ENCODE measurements around the gene OGFOD3. TPM values are rescaled to one million over a fixed set of nuclear protein-coding genes. Genes with fewer than 3 reads are reported as not detected.
"Not testable (repeated sequence)": the region's sequence is repeated elsewhere in the genome, so short reads cannot be mapped to it uniquely, and the experiment has no call there.

Gene OGFOD3
- total RNA-seq, 5 donors from 2014 or later (not counting 1 experiment from before 2014, with no cell fraction given) = 22.0 to 32.2 (median 29.2) TPM

DNA sequence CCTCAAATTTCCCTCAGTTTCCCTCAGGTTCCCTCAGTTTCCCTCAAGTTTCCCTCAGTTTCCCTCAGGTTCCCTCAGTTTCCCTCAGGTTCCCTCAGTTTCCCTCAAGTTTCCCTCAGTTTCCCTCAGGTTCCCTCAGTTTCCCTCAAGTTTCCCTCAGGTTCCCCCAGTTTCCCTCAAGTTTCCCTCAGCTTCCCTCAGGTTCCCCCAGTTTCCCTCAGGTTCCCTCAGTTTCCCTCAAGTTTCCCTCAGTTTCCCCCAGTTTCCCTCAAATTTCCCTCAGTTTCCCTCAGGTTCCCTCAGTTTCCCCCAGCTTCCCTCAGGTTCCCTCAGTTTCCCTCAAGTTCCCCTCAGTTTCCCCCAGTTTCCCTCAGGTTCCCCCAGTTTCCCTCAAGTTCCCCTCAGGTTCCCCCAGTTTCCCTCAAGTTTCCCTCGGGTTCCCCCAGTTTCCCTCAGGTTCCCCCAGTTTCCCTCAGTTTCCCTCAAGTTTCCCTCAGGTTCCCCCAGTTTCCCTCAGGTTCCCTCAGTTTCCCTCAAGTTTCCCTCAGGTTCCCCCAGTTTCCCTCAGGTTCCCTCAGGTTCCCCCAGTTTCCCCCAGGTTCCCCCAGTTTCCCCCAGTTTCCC is 58.8 kb downstream of the OGFOD3 start:
- H3K27me3 ChIP-seq (replicated peaks in 1 of 2; ENCODE audit: control insufficient read depth in 2 of 2, extremely low read depth in 1 of 2, insufficient read depth in 2 of 2, low read length in 1 of 2) = peaks cover 0 to 29% of the 10 kb centered on the region in 2 experiments
- H3K27ac ChIP-seq (ENCODE audit: low read length); H3K4me3 ChIP-seq (ENCODE audit: control insufficient read depth in 1 of 2, extremely low read depth in 1 of 2, low read length in 1 of 2); H3K27ac Mint-ChIP-seq; ATAC-seq (replicated peaks in 1 of 4); H3K36me3 ChIP-seq (ENCODE audit: control insufficient read depth in 2 of 2, extremely low read depth in 1 of 2, insufficient read depth in 1 of 2, low read length in 1 of 2); H3K36me3 Mint-ChIP-seq; H3K4me3 Mint-ChIP-seq; H3K9me3 Mint-ChIP-seq; H3K9me3 ChIP-seq; CTCF ChIA-PET; DNase-seq; H3K4me1 ChIP-seq (ENCODE audit: control insufficient read depth in 1 of 2, extremely low read depth in 1 of 2, insufficient read depth in 2 of 2, low read length in 2 of 2): not testable (repeated sequence)
- Mint-ChIP-seq H3K4me1 (peaks cover 7 to 11% (median 7%) of the 10 kb centered on the region in 3 donors), H3K27me3 (peaks cover 4 to 17% of the 10 kb centered on the region in 2 donors)
- POLR2A ChIA-PET = interaction anchor here (0.7 kb wide), 2 partner anchors 60 to 337 kb away, joined by 6 read pairs; partner anchors contain the start of gene CENPX (in 1 of the 2)
- 60% methylated on average over 1 of the region's 1 CpG for WGBS (ENCODE audit: insufficient coverage)

DNA sequence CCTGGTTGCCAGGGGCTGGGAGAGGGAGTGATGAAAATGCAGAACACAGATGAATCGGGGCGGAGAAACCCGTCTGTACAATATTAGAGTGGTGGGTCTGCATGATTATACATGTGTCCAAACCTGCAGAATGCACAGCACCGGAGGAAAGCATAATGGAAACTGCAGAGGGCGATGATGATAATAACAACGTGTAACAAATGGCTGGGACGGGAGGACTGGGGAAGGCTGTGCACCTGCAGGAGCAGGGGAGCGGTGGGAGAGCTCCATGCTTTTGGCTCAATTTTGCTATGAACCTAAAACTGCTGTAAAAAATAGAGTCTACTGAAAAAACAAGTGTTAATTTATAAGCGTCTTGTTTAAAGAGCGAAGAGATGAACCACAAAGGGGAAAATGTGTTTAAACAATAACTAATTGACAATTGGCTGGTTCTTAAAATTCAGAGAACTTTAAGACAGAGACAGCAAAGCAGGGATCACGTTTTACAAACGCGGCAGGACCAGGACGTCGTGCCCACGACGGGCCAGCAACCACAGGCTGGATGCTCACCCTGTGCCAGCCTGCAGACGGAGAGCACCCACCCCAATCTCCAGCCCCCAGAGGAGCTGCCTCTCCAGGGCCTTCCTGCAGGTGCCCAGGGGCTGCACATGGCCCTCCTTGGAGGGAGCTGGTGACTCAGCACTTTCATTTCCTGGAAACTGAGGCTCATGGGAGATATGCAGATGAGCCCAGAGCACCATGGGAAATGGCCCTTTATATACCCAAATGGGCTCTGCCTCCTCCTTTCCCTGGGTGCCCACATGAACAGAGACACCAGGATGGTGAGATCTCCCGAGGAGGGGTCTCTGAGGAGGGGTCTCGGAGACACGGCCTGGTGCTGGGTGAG is 59.7 kb downstream of the OGFOD3 start, which contains the start of gene TEX19:
TSS of gene TEX19 (plus strand) at position 783 of the 886 bp plus-strand sequence. CDS start 2,904 bp downstream, outside the sequence.
- Histone ChIP-seq H3K4me3 (ENCODE audit: control insufficient read depth in 1 of 2, extremely low read depth in 1 of 2, low read length in 1 of 2) (no peak within 1 kb of the TSS), H3K36me3 (ENCODE audit: control insufficient read depth in 2 of 2, extremely low read depth in 1 of 2, insufficient read depth in 1 of 2, low read length in 1 of 2) (no peaks in the 10 kb centered on the region), H3K27me3 (replicated peaks in 1 of 2; ENCODE audit: control insufficient read depth in 2 of 2, extremely low read depth in 1 of 2, insufficient read depth in 2 of 2, low read length in 1 of 2) (peaks cover 0 to 38% of the 10 kb centered on the region in 2 experiments), H3K27ac (ENCODE audit: low read length) (no peak within 1 kb of the TSS), H3K4me1 (ENCODE audit: control insufficient read depth in 1 of 2, extremely low read depth in 1 of 2, insufficient read depth in 2 of 2, low read length in 2 of 2) (peaks cover 0 to 4% of the 10 kb centered on the region in 2 experiments), H3K9me3 (no peaks in the 10 kb centered on the region)
- CTCF ChIA-PET = no interaction called here
- Mint-ChIP-seq H3K27me3 (peaks cover 4 to 17% of the 10 kb centered on the region in 2 donors), H3K4me3 (peak within 1 kb of the TSS in 1 of 3 donors; percentile 4), H3K4me1 (peaks cover 7 to 11% (median 7%) of the 10 kb centered on the region in 3 donors), H3K27ac (no peak within 1 kb of the TSS), H3K36me3 (no peaks in the 10 kb centered on the region), H3K9me3 (no peaks in the 10 kb centered on the region)
- no peak for DNase-seq
- peak in 2 of 4 experiments; percentile 16 to 38 for ATAC-seq (replicated peaks in 1 of 4)
- WGBS (ENCODE audit: insufficient coverage) = 62% methylated on average over 14 of the region's 21 CpGs
- POLR2A ChIA-PET = interaction anchor here (0.7 kb wide), 2 partner anchors 61 to 336 kb away, joined by 6 read pairs; partner anchors contain the start of gene CENPX (in 1 of the 2)

DNA sequence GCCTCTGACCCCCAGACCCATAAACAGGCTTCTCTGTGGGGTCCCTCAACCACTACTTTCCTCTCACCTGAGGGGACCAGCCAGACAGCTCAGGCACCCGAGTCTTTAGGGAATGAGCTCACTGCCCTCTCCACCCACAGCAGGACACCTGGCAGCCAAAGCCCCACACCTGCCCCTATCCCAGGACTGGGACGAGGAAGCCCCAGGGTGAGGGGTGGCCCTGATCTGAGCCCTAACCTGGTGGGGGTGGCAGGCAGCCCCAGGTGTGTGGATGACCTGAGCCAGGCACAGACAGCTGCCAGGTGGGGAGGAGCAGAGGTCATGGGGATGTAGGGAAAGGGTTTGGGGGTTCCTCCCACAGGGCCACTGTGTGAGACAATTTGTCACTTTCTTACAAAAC is 61.0 kb downstream of the OGFOD3 start:
- POLR2A ChIA-PET = no interaction called here
- no peak for ATAC-seq (replicated peaks in 1 of 4)
- WGBS (ENCODE audit: insufficient coverage) = 80% methylated on average over 2 of the region's 2 CpGs

DNA sequence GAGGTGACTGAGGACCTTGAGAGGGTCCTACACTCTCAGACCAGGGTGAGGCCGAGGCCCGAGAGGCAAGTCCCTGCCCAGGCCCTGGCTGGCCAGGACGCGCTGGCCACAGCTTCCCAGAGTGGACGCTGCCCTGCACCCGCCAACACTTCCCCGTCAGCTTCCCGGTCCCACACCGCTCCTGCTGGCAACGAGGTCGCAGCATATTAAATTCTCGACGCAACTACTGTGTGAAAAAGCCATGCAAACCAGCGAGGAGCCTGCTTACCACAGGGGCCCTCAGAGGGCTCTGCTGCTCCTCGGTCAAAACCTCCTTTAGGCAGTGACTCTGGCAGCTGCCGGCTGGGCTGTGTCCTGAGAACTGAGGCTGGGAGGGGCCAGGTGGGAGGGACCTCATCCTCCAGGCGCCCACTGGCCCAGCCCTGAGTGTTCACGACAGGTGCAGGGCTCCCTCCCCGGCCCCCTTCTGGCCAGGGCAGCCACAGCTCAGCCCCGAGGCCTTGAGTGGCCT is 61.5 kb downstream of the OGFOD3 start:
- Histone ChIP-seq H3K4me1 (ENCODE audit: control insufficient read depth in 1 of 2, extremely low read depth in 1 of 2, insufficient read depth in 2 of 2, low read length in 2 of 2) (peaks cover 0 to 9% of the 10 kb centered on the region in 2 experiments), H3K27ac (ENCODE audit: low read length) (no peak overlapping the region), H3K9me3 (no peaks in the 10 kb centered on the region), H3K27me3 (replicated peaks in 1 of 2; ENCODE audit: control insufficient read depth in 2 of 2, extremely low read depth in 1 of 2, insufficient read depth in 2 of 2, low read length in 1 of 2) (peaks cover 0 to 48% of the 10 kb centered on the region in 2 experiments), H3K36me3 (ENCODE audit: control insufficient read depth in 2 of 2, extremely low read depth in 1 of 2, insufficient read depth in 1 of 2, low read length in 1 of 2) (no peaks in the 10 kb centered on the region), H3K4me3 (ENCODE audit: control insufficient read depth in 1 of 2, extremely low read depth in 1 of 2, low read length in 1 of 2) (no peak overlapping the region)
- no peak overlapping the region for H3K4me3 Mint-ChIP-seq
- no peaks in the 10 kb centered on the region for H3K9me3 Mint-ChIP-seq
- DNase-seq = no peak
- WGBS (ENCODE audit: insufficient coverage) = 80% methylated on average over 18 of the region's 20 CpGs
- H3K36me3 Mint-ChIP-seq = no peaks in the 10 kb centered on the region
- peaks cover 4 to 16% of the 10 kb centered on the region in 2 donors for H3K27me3 Mint-ChIP-seq
- CTCF ChIA-PET = no interaction called here
- no peak overlapping the region for H3K27ac Mint-ChIP-seq
- H3K4me1 Mint-ChIP-seq = peaks cover 7 to 11% (median 9%) of the 10 kb centered on the region in 3 donors
- POLR2A ChIA-PET = no interaction called here
- ATAC-seq (replicated peaks in 1 of 4) = no peak

More for the DNA sequence above, 61.0 kb downstream of the OGFOD3 start:
- Histone ChIP-seq H3K4me1 (ENCODE audit: control insufficient read depth in 1 of 2, extremely low read depth in 1 of 2, insufficient read depth in 2 of 2, low read length in 2 of 2) (peaks cover 0 to 4% of the 10 kb centered on the region in 2 experiments), H3K27ac (ENCODE audit: low read length) (no peak overlapping the region), H3K36me3 (ENCODE audit: control insufficient read depth in 2 of 2, extremely low read depth in 1 of 2, insufficient read depth in 1 of 2, low read length in 1 of 2) (no peaks in the 10 kb centered on the region), H3K27me3 (replicated peaks in 1 of 2; ENCODE audit: control insufficient read depth in 2 of 2, extremely low read depth in 1 of 2, insufficient read depth in 2 of 2, low read length in 1 of 2) (peaks cover 0 to 43% of the 10 kb centered on the region in 2 experiments), H3K9me3 (no peaks in the 10 kb centered on the region), H3K4me3 (ENCODE audit: control insufficient read depth in 1 of 2, extremely low read depth in 1 of 2, low read length in 1 of 2) (no peak overlapping the region)
- Mint-ChIP-seq H3K27ac (no peak overlapping the region), H3K9me3 (no peaks in the 10 kb centered on the region), H3K4me1 (peaks cover 7 to 11% (median 7%) of the 10 kb centered on the region in 3 donors), H3K4me3 (no peak overlapping the region), H3K36me3 (no peaks in the 10 kb centered on the region), H3K27me3 (peaks cover 4 to 17% of the 10 kb centered on the region in 2 donors)
- CTCF ChIA-PET = interaction anchor here in 1 of 2 donors (0.6 kb wide), 1 partner anchor 529 kb away, joined by 6 read pairs; no protein-coding TSS in a partner anchor
- no peak for DNase-seq

DNA sequence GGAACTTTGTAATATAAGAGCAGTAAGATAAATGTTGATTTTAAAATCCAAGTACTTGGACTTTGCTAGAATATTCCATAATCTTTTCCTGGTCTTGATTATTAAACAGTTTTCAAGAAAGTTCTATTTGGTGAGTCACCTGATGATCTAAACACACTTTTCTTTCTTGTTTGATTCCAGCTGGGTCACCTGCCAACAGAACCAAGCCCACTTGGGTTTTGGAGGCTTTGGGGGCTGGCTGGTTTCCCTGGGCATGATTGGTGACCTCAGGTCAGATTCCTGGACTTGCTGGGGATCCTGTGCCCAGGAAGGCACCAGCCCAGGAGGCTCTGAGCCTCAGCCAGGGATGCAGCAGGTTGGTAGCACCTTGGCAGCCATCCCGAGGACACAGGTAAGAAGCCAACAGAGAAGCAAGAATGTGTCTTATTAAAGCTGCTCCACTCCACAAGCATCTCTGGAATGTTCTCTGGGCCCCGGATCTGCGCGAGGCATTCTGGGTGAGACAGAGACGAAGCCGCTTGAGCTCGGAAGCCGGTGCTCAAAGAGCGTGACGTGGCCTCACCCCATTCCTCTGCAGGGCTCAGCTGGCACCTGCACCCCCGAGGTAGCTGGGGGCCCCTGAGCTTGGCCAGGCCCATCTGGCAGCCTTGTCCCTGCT is 62.5 kb downstream of the OGFOD3 start:
- no peak for DNase-seq
- no peak overlapping the region for H3K4me3 Mint-ChIP-seq
- H3K9me3 Mint-ChIP-seq = no peaks in the 10 kb centered on the region
- H3K27ac Mint-ChIP-seq = no peak overlapping the region
- no peak overlapping the region for H3K4me3 ChIP-seq (ENCODE audit: control insufficient read depth in 1 of 2, extremely low read depth in 1 of 2, low read length in 1 of 2)
- H3K36me3 ChIP-seq (ENCODE audit: control insufficient read depth in 2 of 2, extremely low read depth in 1 of 2, insufficient read depth in 1 of 2, low read length in 1 of 2) = no peaks in the 10 kb centered on the region
- ChIA-PET CTCF (interaction anchor here in 1 of 2 donors (0.5 kb wide), 1 partner anchor 75 kb away, joined by 3 read pairs; no protein-coding TSS in a partner anchor), POLR2A (no interaction called here)
- H3K27me3 ChIP-seq (replicated peaks in 1 of 2; ENCODE audit: control insufficient read depth in 2 of 2, extremely low read depth in 1 of 2, insufficient read depth in 2 of 2, low read length in 1 of 2) = peaks cover 0 to 58% of the 10 kb centered on the region in 2 experiments
- peaks cover 7 to 11% (median 9%) of the 10 kb centered on the region in 3 donors for H3K4me1 Mint-ChIP-seq
- peaks cover 0 to 16% of the 10 kb centered on the region in 2 experiments for H3K4me1 ChIP-seq (ENCODE audit: control insufficient read depth in 1 of 2, extremely low read depth in 1 of 2, insufficient read depth in 2 of 2, low read length in 2 of 2)
- no peaks in the 10 kb centered on the region for H3K36me3 Mint-ChIP-seq
- WGBS (ENCODE audit: insufficient coverage) = 87% methylated on average over 11 of the region's 11 CpGs
- no peaks in the 10 kb centered on the region for H3K9me3 ChIP-seq
- H3K27ac ChIP-seq (ENCODE audit: low read length) = no peak overlapping the region
- ATAC-seq (replicated peaks in 1 of 4) = no peak
- peaks cover 4 to 15% of the 10 kb centered on the region in 2 donors for H3K27me3 Mint-ChIP-seq

All from T-cell (primary cell).